ENCODE results near the gene CDC34. TPM values are rescaled to one million over a fixed set of nuclear protein-coding genes. Genes with fewer than 3 reads are reported as not detected.

Gene CDC34
- total and polyA plus RNA-seq, 2 of the 8 experiments (the other 6 are each of a cell fraction or from before 2014, with no cell fraction given) = 95.9 to 129 TPM

- H3K4me1 ChIP-seq (replicated peaks in 1 of 4; ENCODE audit: control insufficient read depth in 3 of 4, insufficient read depth in 4 of 4, low read length in 3 of 4) = peaks cover 0 to 21% (median 11%) of the 10 kb centered on the region in 4 experiments; a peak in 5 of 7 replicates
- H3K18ac ChIP-seq (ENCODE audit: extremely low read depth, low read length) = no peak overlapping the region; the same call in 1 of the 2 replicates
- no peak overlapping the region for H3K4ac ChIP-seq (replicated peaks; ENCODE audit: insufficient read length, low read depth, low read length)
- H3K36me3 ChIP-seq (ENCODE audit: control insufficient read depth in 2 of 4, insufficient read depth in 4 of 4, low read length in 3 of 4) = peaks cover 4 to 22% (median 8%) of the 10 kb centered on the region in 4 experiments; a peak in 5 of 8 replicates
- peak overlapping the region; percentile 59 to 99 for H3K4me2 ChIP-seq (ENCODE audit: insufficient read depth in 1 of 2, low read depth in 2 of 2, low read length in 2 of 2)
- H3K9me3 ChIP-seq (ENCODE audit: insufficient read depth in 2 of 2, low read depth in 1 of 2, low read length in 1 of 2) = peaks cover 0 to 5% of the 10 kb centered on the region in 2 experiments; a peak in 1 of 4 replicates
- 84% methylated on average over 31 of the region's 32 CpGs; no CpG with 5 or more reads in 1 of the 2 experiments for WGBS, 2 experiments (ENCODE audit: extremely low coverage in 1 of 2, insufficient coverage in 1 of 2, insufficient read length in 1 of 2, insufficient replicate concordance in 2 of 2, low coverage in 1 of 2, low lambda C conversion rate in 2 of 2, missing lambda C conversion rate in 1 of 2)
- peaks cover 30 to 36% of the 10 kb centered on the region in 2 experiments for H4K20me1 ChIP-seq (replicated peaks in 1 of 2; ENCODE audit: control insufficient read depth in 1 of 2, insufficient read depth in 2 of 2, low read length in 2 of 2)
- H3K27me3 ChIP-seq (replicated peaks in 1 of 4; ENCODE audit: control insufficient read depth in 3 of 4, extremely low read depth in 1 of 4, insufficient read depth in 3 of 4, low read length in 3 of 4) = no peaks in the 10 kb centered on the region
- no peak overlapping the region for H2AK5ac ChIP-seq (ENCODE audit: low read depth, low read length)
- H4K91ac ChIP-seq (replicated peaks; ENCODE audit: insufficient read length, low read length) = no peak overlapping the region
- H2BK12ac ChIP-seq (ENCODE audit: low read depth, low read length) = no peak overlapping the region
- H2BK5ac ChIP-seq (ENCODE audit: low read depth, low read length) = 0 out of 2 replicates have a peak overlapping the region, but pooled peaks have one; percentile 60
- no peak overlapping the region for H3K23ac ChIP-seq (ENCODE audit: insufficient read length)
- H3K4me3 ChIP-seq (ENCODE audit: extremely low read depth in 1 of 4, insufficient read depth in 2 of 4, low read depth in 3 of 4, low read length in 4 of 4) = peak overlapping the region in 3 of 4 experiments; percentile 11 to 42 (median 26); a peak in 4 of 8 replicates
- H3K9ac ChIP-seq (replicated peaks in 1 of 4; ENCODE audit: extremely low read depth in 1 of 4, low read depth in 3 of 4, low read length in 3 of 4) = peak overlapping the region in 2 of 4 experiments; percentile 29 to 35; a peak in 2 of 7 replicates
- H4K5ac ChIP-seq (ENCODE audit: insufficient read length, low read depth, low read length) = no peak overlapping the region
- no peak overlapping the region; the same call in 1 of the 2 replicates for H4K8ac ChIP-seq (ENCODE audit: extremely low read depth, insufficient read depth, low read length)
- H3K27ac ChIP-seq (ENCODE audit: low read depth, low read length) = 0 out of 2 replicates have a peak overlapping the region, but pooled peaks have one; percentile 19
- no peak overlapping the region for H2BK20ac ChIP-seq (ENCODE audit: low read length)
- H3K79me1 ChIP-seq (ENCODE audit: low read depth, low read length) = peaks cover 11% of the 10 kb centered on the region
- no peak overlapping the region for H2AFZ ChIP-seq (ENCODE audit: low read length)
- no peak overlapping the region for H2BK120ac ChIP-seq (replicated peaks; ENCODE audit: low read depth, low read length)
- CTCF ChIA-PET (ENCODE audit: partially characterized antibody) = interaction anchor here (0.6 to 4.7 kb wide), 7 partner anchors 11 to 228 kb away, joined by 3 to 51 read pairs (median 3); no protein-coding TSS in a partner anchor
- no peak overlapping the region for H2BK15ac ChIP-seq (ENCODE audit: low read length)
- H3K23me2 ChIP-seq (ENCODE audit: low read depth, low read length) = peaks cover 11% of the 10 kb centered on the region; the same call in 1 of the 2 replicates
- peaks cover 53 to 75% of the 10 kb centered on the region in 2 experiments for H3K79me2 ChIP-seq (ENCODE audit: control insufficient read depth in 1 of 2, insufficient read depth in 2 of 2, low read length in 2 of 2)
- no peak overlapping the region for H3K14ac ChIP-seq (ENCODE audit: insufficient read length)
- POLR2A ChIA-PET (ENCODE audit: partially characterized antibody) = interaction anchor here (0.6 to 4.8 kb wide), 15 partner anchors 11 to 241 kb away, joined by 3 to 78 read pairs (median 5); partner anchors contain the start of gene GZMM
- DNase-seq (ENCODE audit: low read depth in 1 of 2, low spot score in 2 of 2) (no peak), FAIRE-seq (no peak)
- H3K56ac ChIP-seq (replicated peaks; ENCODE audit: insufficient read length, low read depth, low read length) = no peak overlapping the region
- TF ChIP-seq PHF8 (conservative IDR thresholded peaks at IDR 0.05; ENCODE audit: low read depth, low read length) (no peak), SRF (IDR thresholded peaks at IDR 0.05; ENCODE audit: low read depth, low read length) (no peak), HDAC6 (IDR thresholded peaks at IDR 0.05; ENCODE audit: low read depth, low read length) (no peak)
Measured at GRCh38 chr19:574658-575526, 43.3 kb downstream of the CDC34 start.

Data from H1 (cell line).